Psoas muscle (tissue), 8 donors: ENCODE measurements around the gene CDC16. TPM values are rescaled to one million over a fixed set of nuclear protein-coding genes. Genes with fewer than 3 reads are reported as not detected.
A peak's percentile ranks its signal among the peaks of the same experiment; 100 is the strongest.

ENCODE experiments used
- ATAC-seq, 4 donors: fragments of 200-7000 bp; cut with Tn5 transposase; one replicate each; pipeline ENCODE4 v1.9.1; 2020; ENCODE audit warnings: moderate library complexity in 3 of 4, mild to moderate bottlenecking in 2 of 4
- DNase-seq, 2 donors: peaks; one replicate each; pipeline ENCODE4 v3.0.0-alpha.2; 2020
- H3K27ac ChIP-seq: fragments of 200-600 bp; one replicate; pipeline ENCODE4 v1.8.0; 2022
- H3K27me3 ChIP-seq, 3 donors: fragments of 200-600 bp in 1 of 3; one replicate each; pipeline versions ENCODE4 v1.6.1 to v1.8.0; 2013 to 2022; ENCODE audit warnings: low read length in 2 of 3, mild to moderate bottlenecking in 2 of 3, moderate library complexity in 1 of 3; ENCODE audit not compliant: insufficient read depth in 3 of 3
- H3K36me3 ChIP-seq, 2 donors: fragments of 200-600 bp in 1 of 2; one replicate each; pipeline versions ENCODE4 v1.6.1 to v1.8.0; 2013 to 2022; ENCODE audit warnings: low read depth in 1 of 2, mild to moderate bottlenecking in 1 of 2, moderate library complexity in 1 of 2; ENCODE audit not compliant: insufficient read depth in 1 of 2
- H3K4me1 ChIP-seq: fragments of 200-600 bp; one replicate; pipeline ENCODE4 v1.8.0; 2022
- H3K4me3 ChIP-seq: fragments of 200-600 bp; one replicate; pipeline ENCODE4 v1.8.0; 2022; ENCODE audit warnings: mild to moderate bottlenecking
- H3K9me3 ChIP-seq: fragments of 200-600 bp; one replicate; pipeline ENCODE4 v1.8.0; 2022
- WGBS, 3 donors: extraction: QIAGEN DNeasy Blood & Tissue Kit; methylation state at CpG; one replicate each; pipeline versions ENCODE4 v1.1.6 to v1.1.7; 2013; 5-methylcytosine and 5-hydroxymethylcytosine counted together
- intact Hi-C, 2 donors: fragments of 100-400 bp; cut with DNase I; formaldehyde crosslinking; loops; one replicate each; pipeline versions ENCODE4 v1.11.0 to v1.14.2; 2022
- polyA plus RNA-seq, 3 donors: library from polyadenylated mRNA; stranded (reverse); fragments of 200-250 nt; gene quantifications; one replicate each; pipeline ENCODE4 v1.2.3, GENCODE V29; 2013
- total RNA-seq, 4 donors: library from RNA; stranded (reverse); fragmentation: NEBNext Ultra II Directional in 2 of 4; extraction: Animal tissue kit (Norgen Biotek cat#: 25700) in 2 of 4; gene quantifications; one replicate each; pipeline versions ENCODE4 v1.2.1 to v1.2.4, GENCODE V29; 2021 to 2023
- TF ChIP-seq, protein P1 (sequence below): fragments of 200-600 bp; IDR thresholded peaks from one replicate; pipeline ENCODE4 v1.8.0; 2022; ENCODE audit warnings: antibody characterized with exemption
- donor health status: healthy with polysubstance abuse.
- donor health status: DM: no; HTN: no; CAD: no; lungs with moderate emphysema.
- donor health status: Bipolar disorder and iron deficiency.
- donor health status: healthy.
- donor health status: DM: yes; HTN: yes; CAD: no.
- donor health status: DM: no; HTN: no; CAD: no.
- donor health status: DM: no; HTN: no; CAD: no.
- donor health status: DM: yes; HTN: yes; CAD: no.

Gene CDC16
- total and polyA plus RNA-seq, 7 donors, result 29.6 to 59.6 (median 41.7) TPM

DNA sequence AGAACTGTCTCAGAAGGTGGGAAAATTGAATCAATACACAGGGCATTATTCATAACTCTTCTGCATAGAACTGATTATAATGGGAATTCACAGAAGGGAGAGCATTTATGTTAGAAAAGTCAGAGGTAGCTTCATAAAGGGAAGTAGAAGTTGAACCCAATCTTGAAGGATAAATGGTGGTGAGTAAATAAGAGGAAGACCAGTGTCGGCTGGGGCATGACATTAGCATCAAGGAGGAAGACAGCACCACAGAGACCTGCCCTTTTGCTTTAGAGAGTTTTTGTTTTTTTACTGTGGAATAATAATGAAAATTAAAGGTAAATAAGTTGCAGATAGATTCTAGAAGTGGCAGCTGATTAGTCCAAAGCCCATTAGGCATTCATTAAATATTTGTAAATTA, 21.9 kb downstream of the CDC16 start:
- Histone ChIP-seq H3K27me3 (no peaks in the 10 kb centered on the region), H3K4me3 (no peak overlapping the region), H3K27ac (no peak overlapping the region), H3K36me3 (peaks cover 13 to 98% of the 10 kb centered on the region in 2 donors), H3K9me3 (no peaks in the 10 kb centered on the region), H3K4me1 (no peaks in the 10 kb centered on the region)
- intact Hi-C loops, result no loop called here
- TF ChIP-seq, protein P1, sequence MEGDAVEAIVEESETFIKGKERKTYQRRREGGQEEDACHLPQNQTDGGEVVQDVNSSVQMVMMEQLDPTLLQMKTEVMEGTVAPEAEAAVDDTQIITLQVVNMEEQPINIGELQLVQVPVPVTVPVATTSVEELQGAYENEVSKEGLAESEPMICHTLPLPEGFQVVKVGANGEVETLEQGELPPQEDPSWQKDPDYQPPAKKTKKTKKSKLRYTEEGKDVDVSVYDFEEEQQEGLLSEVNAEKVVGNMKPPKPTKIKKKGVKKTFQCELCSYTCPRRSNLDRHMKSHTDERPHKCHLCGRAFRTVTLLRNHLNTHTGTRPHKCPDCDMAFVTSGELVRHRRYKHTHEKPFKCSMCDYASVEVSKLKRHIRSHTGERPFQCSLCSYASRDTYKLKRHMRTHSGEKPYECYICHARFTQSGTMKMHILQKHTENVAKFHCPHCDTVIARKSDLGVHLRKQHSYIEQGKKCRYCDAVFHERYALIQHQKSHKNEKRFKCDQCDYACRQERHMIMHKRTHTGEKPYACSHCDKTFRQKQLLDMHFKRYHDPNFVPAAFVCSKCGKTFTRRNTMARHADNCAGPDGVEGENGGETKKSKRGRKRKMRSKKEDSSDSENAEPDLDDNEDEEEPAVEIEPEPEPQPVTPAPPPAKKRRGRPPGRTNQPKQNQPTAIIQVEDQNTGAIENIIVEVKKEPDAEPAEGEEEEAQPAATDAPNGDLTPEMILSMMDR, result no peak
- DNase-seq (no peak), ATAC-seq (no peak)
- WGBS, 3 donors, result 81 to 88% (median 85%) methylated on average over 1 of the region's 1 CpG

DNA sequence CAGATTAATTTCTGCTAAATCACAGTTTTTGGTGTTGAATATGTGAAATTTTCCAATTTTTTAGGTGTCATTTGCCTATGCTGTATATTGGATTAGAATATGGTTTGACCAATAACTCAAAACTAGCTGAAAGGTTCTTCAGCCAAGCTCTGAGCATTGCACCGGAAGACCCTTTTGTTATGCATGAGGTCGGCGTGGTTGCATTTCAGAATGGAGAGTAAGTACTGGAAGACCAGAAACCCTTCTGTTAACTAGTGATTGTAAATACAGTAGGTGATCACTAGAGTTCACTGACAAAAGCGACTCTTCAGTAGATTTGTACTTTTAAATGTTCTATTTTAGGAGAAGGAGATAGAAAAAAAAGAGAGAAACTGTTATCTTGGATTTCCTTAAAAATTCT, 22.3 kb downstream of the CDC16 start:
- Histone ChIP-seq H3K4me1 (no peaks in the 10 kb centered on the region), H3K36me3 (peaks cover 9 to 100% of the 10 kb centered on the region in 2 donors), H3K9me3 (no peaks in the 10 kb centered on the region), H3K27me3 (no peaks in the 10 kb centered on the region), H3K4me3 (no peak overlapping the region), H3K27ac (no peak overlapping the region)
- ATAC-seq, result no peak
- 86 to 91% (median 88%) methylated on average over 4 of the region's 4 CpGs for WGBS, 3 donors
- intact Hi-C loops, result no loop called here
- TF ChIP-seq, protein P1, result no peak
- no peak for DNase-seq

DNA sequence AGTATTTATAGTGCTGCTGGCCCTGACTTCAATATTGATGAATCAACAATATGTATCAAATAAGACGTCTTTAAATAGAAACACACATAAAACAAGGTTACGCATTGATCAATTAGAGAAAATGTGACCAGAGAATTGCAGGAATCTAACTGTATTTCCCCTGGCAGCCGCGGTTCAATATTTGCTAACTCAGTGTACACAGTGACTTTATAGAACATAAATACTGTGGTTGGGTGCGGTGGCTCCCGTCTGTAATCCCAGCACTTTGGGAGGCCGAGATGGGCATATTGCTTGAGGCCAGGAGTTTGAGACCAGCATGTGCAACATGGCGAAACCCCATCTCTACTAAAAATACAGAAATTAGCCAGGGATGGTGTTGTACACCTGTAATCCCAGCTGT, 23.9 kb downstream of the CDC16 start:
- DNase-seq, result no peak
- H3K27me3 ChIP-seq, result no peaks in the 10 kb centered on the region
- WGBS, 3 donors, result 93 to 96% (median 93%) methylated on average over 8 of the region's 8 CpGs
- H3K4me1 ChIP-seq, result no peaks in the 10 kb centered on the region
- H3K36me3 ChIP-seq, result peaks cover 11 to 100% of the 10 kb centered on the region in 2 donors
- no peak overlapping the region for H3K4me3 ChIP-seq
- intact Hi-C loops, result no loop called here
- TF ChIP-seq, protein P1, result no peak
- H3K9me3 ChIP-seq, result no peaks in the 10 kb centered on the region
- no peak overlapping the region for H3K27ac ChIP-seq
- no peak for ATAC-seq

DNA sequence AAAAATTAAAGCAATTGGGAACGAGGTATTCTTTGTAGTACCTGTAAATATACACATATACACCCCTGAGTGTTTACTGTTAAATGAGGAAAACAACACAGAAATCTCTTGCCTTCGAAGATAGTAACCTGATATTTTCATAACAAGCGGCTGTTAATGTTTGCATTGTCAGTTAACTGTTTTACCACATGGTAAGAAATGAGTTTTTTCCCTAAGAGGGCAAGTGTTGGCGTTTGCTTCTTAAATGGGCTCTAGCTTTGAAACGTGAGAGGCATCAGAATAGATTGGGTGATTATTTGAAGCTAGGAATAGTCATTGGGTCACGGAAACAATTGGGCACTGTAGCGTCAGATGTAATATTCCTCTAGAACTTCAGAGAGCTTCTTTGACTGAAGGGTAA, 24.7 kb downstream of the CDC16 start:
- TF ChIP-seq, protein P1, result no peak
- H3K36me3 ChIP-seq, result peaks cover 12 to 100% of the 10 kb centered on the region in 2 donors
- H3K4me3 ChIP-seq, result no peak overlapping the region
- ATAC-seq (peak in 1 of 4 donors; percentile 42), DNase-seq (no peak)
- intact Hi-C loops, result no loop called here
- H3K9me3 ChIP-seq, result no peaks in the 10 kb centered on the region
- H3K27me3 ChIP-seq, result no peaks in the 10 kb centered on the region
- H3K27ac ChIP-seq, result no peak overlapping the region
- no peaks in the 10 kb centered on the region for H3K4me1 ChIP-seq
- WGBS, 3 donors, result 49 to 56% (median 53%) methylated on average over 7 of the region's 7 CpGs

DNA sequence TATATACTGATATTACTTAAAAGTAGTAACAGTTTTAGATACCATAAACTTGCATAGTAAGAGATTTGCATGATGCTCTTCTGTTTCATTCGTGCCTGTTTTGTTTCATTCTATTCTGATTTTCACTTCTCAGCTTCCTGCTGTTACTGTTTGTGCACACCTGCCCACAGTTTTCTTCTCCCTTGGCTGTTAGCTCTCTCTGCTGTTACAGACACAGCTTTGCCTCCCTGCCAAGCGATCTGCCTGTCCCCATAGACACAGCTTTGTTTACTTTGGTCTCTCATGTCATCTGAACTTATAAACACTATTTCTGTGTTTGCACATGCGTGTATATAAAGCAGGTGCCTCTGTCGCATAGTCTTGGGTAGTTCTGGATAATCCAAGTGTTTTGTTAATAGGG, 25.3 kb downstream of the CDC16 start:
- DNase-seq (no peak), ATAC-seq (peak in 3 of 4 donors; percentile 35 to 68 (median 47))
- no peaks in the 10 kb centered on the region for H3K9me3 ChIP-seq
- intact Hi-C loops, result no loop called here
- H3K4me3 ChIP-seq, result no peak overlapping the region
- 39 to 58% (median 46%) methylated on average over 4 of the region's 4 CpGs for WGBS, 3 donors
- TF ChIP-seq, protein P1, result no peak
- no peaks in the 10 kb centered on the region for H3K27me3 ChIP-seq
- no peaks in the 10 kb centered on the region for H3K4me1 ChIP-seq
- H3K27ac ChIP-seq, result no peak overlapping the region
- peaks cover 12 to 100% of the 10 kb centered on the region in 2 donors for H3K36me3 ChIP-seq
